Measurements from ENCODE around the gene PTPRD. TPM values are rescaled to one million over a fixed set of nuclear protein-coding genes. Genes with fewer than 3 reads are reported as not detected.

The PTPRD gene
- total RNA-seq, 1 experiment from 2014 or later = 1.8 TPM

- intact Hi-C loops (cut with micrococcal nuclease; ENCODE audit: unreplicated experiment) = no loop called here
- Mint-ChIP-seq H3K36me3 (ENCODE audit: insufficient read depth, unreplicated experiment) (no peaks in the 10 kb centered on the region), H3K4me3 (ENCODE audit: low read depth, unreplicated experiment) (no peak overlapping the region), H3K27ac (ENCODE audit: unreplicated experiment) (no peak overlapping the region), H3K9me3 (ENCODE audit: low read depth, unreplicated experiment) (no peaks in the 10 kb centered on the region), H3K4me1 (ENCODE audit: low read depth, unreplicated experiment) (peaks cover 11% of the 10 kb centered on the region), H3K27me3 (ENCODE audit: unreplicated experiment) (no peaks in the 10 kb centered on the region)
- no TSS peak for BruUV-seq (replicated peaks)
- CTCF ChIA-PET = no interaction called here
- TF ChIP-seq CTCF (IDR thresholded peaks at IDR 0.05; ENCODE audit: unreplicated experiment) = no peak
- DNase-seq = no peak
Observed at GRCh38 chr9:8599937-8600336, 2012.9 kb downstream of the PTPRD start.

GRCh38 chr9:8589476-8589875 is 2023.3 kb downstream of the PTPRD start:
- no peaks in the 10 kb centered on the region for H3K27me3 Mint-ChIP-seq (ENCODE audit: unreplicated experiment)
- no peak for TF ChIP-seq CTCF (IDR thresholded peaks at IDR 0.05; ENCODE audit: unreplicated experiment)
- intact Hi-C loops (cut with micrococcal nuclease; ENCODE audit: unreplicated experiment) = no loop called here
- no peak overlapping the region for H3K27ac Mint-ChIP-seq (ENCODE audit: unreplicated experiment)
- CTCF ChIA-PET = no interaction called here
- no peaks in the 10 kb centered on the region for H3K36me3 Mint-ChIP-seq (ENCODE audit: insufficient read depth, unreplicated experiment)
- H3K4me1 Mint-ChIP-seq (ENCODE audit: low read depth, unreplicated experiment) = no peaks in the 10 kb centered on the region
- H3K9me3 Mint-ChIP-seq (ENCODE audit: low read depth, unreplicated experiment) = peaks cover 1% of the 10 kb centered on the region
- no TSS peak for BruUV-seq (replicated peaks)
- DNase-seq = no peak
- H3K4me3 Mint-ChIP-seq (ENCODE audit: low read depth, unreplicated experiment) = no peak overlapping the region

GRCh38 chr9:8585036-8585435 is 2027.8 kb downstream of the PTPRD start:
- Mint-ChIP-seq H3K4me3 (ENCODE audit: low read depth, unreplicated experiment) (no peak overlapping the region), H3K4me1 (ENCODE audit: low read depth, unreplicated experiment) (no peaks in the 10 kb centered on the region), H3K27me3 (ENCODE audit: unreplicated experiment) (no peaks in the 10 kb centered on the region), H3K27ac (ENCODE audit: unreplicated experiment) (no peak overlapping the region), H3K9me3 (ENCODE audit: low read depth, unreplicated experiment) (no peaks in the 10 kb centered on the region), H3K36me3 (ENCODE audit: insufficient read depth, unreplicated experiment) (no peaks in the 10 kb centered on the region)
- intact Hi-C loops (cut with micrococcal nuclease; ENCODE audit: unreplicated experiment) = no loop called here
- TF ChIP-seq CTCF (IDR thresholded peaks at IDR 0.05; ENCODE audit: unreplicated experiment) = no peak
- CTCF ChIA-PET = no interaction called here
- no TSS peak for BruUV-seq (replicated peaks)
- DNase-seq = no peak

- Mint-ChIP-seq H3K9me3 (ENCODE audit: low read depth, unreplicated experiment) (no peaks in the 10 kb centered on the region), H3K4me3 (ENCODE audit: low read depth, unreplicated experiment) (no peak overlapping the region), H3K4me1 (ENCODE audit: low read depth, unreplicated experiment) (no peaks in the 10 kb centered on the region), H3K36me3 (ENCODE audit: insufficient read depth, unreplicated experiment) (no peaks in the 10 kb centered on the region), H3K27me3 (ENCODE audit: unreplicated experiment) (no peaks in the 10 kb centered on the region), H3K27ac (ENCODE audit: unreplicated experiment) (no peak overlapping the region)
- CTCF ChIA-PET = no interaction called here
- no peak for TF ChIP-seq CTCF (IDR thresholded peaks at IDR 0.05; ENCODE audit: unreplicated experiment)
- intact Hi-C loops (cut with micrococcal nuclease; ENCODE audit: unreplicated experiment) = no loop called here
- no TSS peak for BruUV-seq (replicated peaks)
- no peak for DNase-seq
Observed at GRCh38 chr9:8579661-8580060, 2033.1 kb downstream of the PTPRD start.

GRCh38 chr9:8576741-8577140 is 2036.1 kb downstream of the PTPRD start:
- DNase-seq = no peak
- Mint-ChIP-seq H3K36me3 (ENCODE audit: insufficient read depth, unreplicated experiment) (no peaks in the 10 kb centered on the region), H3K4me1 (ENCODE audit: low read depth, unreplicated experiment) (no peaks in the 10 kb centered on the region), H3K4me3 (ENCODE audit: low read depth, unreplicated experiment) (no peak overlapping the region), H3K27ac (ENCODE audit: unreplicated experiment) (no peak overlapping the region), H3K9me3 (ENCODE audit: low read depth, unreplicated experiment) (no peaks in the 10 kb centered on the region), H3K27me3 (ENCODE audit: unreplicated experiment) (no peaks in the 10 kb centered on the region)
- CTCF ChIA-PET = no interaction called here
- intact Hi-C loops (cut with micrococcal nuclease; ENCODE audit: unreplicated experiment) = no loop called here
- TF ChIP-seq CTCF (IDR thresholded peaks at IDR 0.05; ENCODE audit: unreplicated experiment) = no peak
- BruUV-seq (replicated peaks) = no TSS peak

Measured in Calu3 (cell line).